GM18907 (cell line): ENCODE results near the gene PROSER2.
"Not testable (repeated sequence)": the region's sequence is repeated elsewhere in the genome, so short reads cannot be mapped to it uniquely, and the experiment has no call there.

Source experiments
- ATAC-seq: cut with Tn5 transposase; IDR thresholded peaks from one replicate; pipeline ENCODE4 v1.9.1; 2021; ENCODE audit warnings: mild to moderate bottlenecking, moderate library complexity; ENCODE audit not compliant: unreplicated experiment

The PROSER2 gene

DNA sequence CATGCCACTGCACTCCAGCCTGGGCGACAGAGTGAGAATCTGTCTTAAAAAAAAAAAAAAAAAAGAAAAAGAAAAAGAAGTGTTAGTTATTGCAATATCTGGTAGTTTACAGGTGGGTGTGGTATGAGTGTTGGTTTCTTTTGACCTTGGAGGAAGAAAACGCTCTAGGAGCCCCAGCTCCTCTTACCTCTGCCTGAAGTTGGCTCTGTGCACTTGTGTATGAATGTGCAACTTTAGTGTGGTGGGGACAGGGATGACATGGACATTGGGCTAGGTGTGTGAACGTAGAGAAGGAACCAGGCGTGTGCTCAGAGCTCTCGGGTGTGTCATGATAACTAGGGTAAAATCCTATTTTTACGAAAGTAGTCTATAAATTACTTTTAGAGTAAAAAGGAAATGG is 11.9 kb downstream of the PROSER2 start:
- ATAC-seq = no peak

DNA sequence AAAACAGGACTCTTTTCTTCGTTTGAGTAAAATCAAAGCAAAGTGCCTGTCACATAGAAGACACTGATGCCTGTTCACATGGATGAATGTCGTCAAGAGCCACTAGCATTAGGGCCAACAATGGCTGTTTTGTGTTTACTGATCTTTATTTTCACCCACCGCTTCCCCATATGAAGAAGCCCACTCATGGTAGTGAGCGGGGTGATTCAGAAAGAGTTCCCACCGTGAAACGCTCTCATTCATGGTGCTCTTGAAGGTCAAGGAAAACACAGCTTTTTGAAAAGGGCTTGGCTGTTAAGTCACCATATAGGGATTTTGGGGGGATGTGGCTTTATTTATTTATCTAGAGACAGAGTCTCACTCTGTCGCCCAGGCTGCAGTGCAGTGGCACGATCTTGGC is 12.5 kb downstream of the PROSER2 start:
- no peak for ATAC-seq

DNA sequence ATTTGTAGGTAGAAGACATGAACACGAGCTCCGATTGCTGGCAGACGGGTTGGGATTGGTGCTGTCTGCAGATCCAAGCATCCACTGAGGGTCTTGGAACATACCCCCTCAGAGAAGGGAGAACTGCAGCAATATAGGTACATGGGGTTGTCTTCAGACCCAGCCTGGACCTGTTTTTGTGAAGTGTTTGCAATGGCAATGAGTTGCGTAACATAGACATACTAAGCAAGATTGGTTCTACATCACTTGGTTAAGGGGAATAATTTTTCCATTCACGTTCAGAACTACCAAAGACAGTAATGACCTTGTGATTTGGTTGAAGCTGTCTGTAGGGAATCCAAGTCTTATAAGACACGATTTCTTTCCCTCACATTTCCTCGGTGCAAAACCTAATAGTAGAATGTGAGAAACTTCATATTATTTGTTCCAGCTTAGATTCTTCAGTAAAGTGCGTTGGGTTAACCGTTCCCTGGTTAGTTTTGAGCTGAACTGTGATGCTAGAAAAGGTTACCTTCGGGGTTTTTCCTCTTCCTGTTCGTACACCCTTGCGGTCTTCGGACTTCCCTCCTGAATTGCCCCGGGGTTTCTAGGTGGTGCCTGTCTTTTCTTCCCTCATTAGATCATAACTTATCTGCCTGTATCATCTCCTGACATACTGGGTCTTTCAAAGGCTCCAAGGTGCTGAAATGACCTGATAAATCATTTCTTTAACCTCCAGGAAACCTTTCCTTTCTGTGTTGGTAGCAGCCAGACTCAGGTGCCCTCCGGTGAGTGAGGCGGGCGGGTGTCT is 14.4 kb downstream of the PROSER2 start:
- ATAC-seq = no peak

DNA sequence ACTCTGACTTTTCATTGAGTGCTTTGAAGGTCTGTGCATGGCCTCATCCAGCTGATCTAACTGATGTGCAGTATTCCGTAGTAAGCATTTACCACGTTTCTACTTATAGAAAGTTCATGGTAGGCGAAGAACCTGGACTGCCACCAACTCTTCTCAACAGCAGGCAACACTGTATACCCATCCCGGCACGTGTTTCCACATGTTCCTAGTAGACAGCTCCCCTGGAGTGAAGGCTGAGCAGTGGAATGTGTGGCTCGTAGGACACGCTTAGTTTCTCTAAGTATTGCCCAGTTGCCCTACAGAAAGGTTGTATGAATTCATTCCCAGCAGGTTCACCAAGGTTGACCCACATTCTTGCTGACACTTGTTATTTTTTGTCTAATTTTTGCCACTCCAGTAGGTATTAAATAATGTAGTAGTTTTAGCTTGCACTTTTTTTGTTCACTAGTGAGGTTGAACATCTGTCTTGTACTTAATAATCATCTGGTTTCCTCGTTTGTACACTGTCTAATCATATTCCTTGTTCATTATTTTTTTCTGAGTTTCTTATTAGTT is 15.2 kb downstream of the PROSER2 start:
- no peak for ATAC-seq

GRCh38 chr10:11841375-11841774 is 18.2 kb downstream of the PROSER2 start:
- no peak for ATAC-seq

DNA sequence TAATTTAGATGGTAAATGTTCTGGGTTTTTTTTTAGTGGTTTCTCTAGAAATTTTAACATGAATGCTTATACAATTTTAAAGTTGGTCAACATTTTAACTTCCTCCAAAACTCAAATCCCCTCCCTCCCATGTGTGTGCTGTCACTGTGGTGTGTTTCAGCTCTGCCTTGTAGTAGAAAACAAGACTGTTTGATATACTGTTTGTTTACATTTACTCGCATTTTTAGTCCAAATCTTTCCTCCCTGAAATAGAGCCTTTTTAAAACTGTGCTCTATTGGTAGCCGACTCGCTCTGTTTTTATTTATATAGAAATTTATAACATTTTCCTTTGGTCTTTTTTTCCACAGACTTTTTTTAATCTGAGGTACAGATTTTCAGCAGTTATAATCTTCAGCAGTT is 19.3 kb downstream of the PROSER2 start:
- ATAC-seq = no peak

DNA sequence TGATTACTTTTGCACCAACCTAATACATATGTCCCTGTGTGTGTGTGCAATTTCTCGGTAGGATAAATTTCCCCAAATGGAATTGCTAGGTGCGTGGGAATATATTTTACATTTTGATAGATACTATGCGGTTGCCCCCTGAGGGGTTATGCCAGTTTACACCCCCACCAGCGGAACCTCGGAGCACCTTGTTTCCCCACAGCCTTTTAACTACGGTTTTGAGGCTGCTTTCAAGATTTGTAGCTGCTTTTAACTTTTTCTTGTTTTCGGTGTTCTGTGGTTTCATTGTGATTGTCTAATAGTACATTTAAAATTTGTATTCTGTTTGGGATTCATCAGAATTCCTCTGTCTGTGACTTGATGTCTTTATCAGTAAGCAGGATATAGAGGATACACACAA is 22.0 kb downstream of the PROSER2 start:
- no peak for ATAC-seq

DNA sequence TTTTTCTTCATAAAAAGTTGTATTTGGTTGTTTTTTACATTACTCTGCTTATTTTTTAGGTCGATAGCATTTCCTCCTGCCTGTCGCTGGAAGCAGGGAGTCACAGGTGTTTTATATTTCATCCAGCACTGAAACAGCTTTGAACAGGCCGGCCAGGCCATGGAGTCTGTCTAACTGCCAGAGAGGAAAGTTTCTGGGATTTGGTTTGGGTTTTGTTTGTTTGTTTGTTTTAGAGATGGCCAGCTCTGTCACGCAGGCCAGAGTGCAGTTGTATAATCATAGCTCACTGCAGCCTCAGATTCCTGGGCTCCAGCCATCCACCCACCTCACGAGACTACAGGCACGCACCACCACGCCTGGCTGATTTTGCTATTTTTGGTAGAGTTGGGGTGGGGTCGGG is 23.4 kb downstream of the PROSER2 start:
- no peak for ATAC-seq

- ATAC-seq = no peak
Observed at GRCh38 chr10:11849277-11849676, 26.1 kb downstream of the PROSER2 start.

DNA sequence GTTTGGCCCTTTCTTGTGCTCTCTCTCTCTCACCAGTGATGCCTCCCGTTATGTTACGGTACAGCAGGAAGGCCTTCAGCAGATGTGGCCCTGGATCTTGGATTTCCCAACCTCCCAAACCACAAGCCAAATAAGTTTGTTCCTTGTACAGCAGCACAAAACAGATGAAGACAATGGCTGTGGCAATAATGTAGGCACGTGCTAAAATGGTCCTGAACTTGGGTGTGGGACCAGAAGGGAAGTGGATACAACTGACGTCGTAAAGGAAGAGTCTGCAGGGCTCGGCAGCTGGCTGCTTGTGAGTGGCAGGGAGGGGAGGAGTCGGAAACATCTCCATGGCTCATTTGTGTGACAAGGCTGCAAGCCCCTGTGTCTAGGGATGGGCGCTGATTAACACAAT is 26.8 kb downstream of the PROSER2 start:
- no peak for ATAC-seq

GRCh38 chr10:11851910-11852309 is 28.8 kb downstream of the PROSER2 start:
- ATAC-seq = no peak

GRCh38 chr10:11852637-11853036 is 29.5 kb downstream of the PROSER2 start:
- ATAC-seq = not testable (repeated sequence)

DNA sequence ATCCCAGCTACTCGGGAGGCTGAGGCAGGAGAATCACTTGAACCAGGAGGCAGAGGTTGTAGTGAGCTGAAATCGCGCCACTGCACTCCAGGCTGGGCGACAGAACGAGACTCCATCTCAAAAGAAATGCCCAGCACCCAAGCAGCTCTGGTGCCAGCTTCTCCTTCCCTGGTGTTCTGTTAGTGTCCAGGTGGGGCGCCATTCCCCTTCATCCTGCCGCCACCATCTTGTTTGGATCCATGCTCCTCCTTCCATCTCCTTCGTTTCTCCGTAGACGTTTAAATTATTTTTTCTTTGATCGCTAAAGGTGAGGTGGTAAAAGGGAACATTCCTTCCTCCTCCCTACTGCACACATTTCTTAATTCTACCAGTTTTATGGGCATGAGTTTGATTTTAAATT is 30.3 kb downstream of the PROSER2 start:
- no peak for ATAC-seq

DNA sequence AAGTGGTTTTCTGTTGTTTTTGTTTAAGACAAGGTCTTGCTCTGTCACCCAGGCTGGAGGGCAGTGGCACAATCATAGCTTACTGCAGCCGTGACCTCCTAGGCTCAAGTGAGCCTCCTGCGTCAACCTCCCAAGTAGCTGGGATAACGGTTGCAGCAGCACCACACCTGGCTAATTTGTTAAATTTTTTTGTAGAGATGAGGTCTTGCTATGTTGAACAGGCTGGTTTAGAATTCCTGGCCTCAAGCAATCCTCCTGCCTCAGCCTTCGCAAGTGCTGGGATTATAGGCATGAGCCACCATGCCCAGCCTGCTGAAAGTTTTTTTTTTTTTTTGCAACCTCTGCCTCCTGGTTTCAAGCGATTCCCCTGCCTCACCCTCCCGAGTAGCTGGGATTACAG is 31.1 kb downstream of the PROSER2 start:
- ATAC-seq = no peak

DNA sequence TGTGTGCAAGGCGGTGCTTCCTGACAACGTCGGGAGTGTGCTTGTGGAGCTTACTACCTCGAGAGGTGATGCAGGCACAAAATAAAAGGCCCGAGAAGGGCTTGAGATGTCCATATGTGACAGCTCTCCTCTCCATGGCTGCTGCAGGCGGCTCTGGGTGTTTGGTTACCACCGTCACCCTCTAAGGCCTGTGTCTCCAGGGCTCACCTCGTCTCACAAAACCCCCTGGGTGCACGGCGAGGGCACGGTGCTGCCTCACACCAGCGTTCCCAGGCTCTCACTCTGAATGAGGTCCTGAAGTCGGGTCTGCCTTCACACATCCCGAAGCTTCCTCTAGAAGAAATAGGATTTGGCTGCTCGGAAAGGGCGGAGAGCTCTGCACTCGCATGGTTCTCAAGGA is 32.9 kb downstream of the PROSER2 start:
- ATAC-seq = no peak

DNA sequence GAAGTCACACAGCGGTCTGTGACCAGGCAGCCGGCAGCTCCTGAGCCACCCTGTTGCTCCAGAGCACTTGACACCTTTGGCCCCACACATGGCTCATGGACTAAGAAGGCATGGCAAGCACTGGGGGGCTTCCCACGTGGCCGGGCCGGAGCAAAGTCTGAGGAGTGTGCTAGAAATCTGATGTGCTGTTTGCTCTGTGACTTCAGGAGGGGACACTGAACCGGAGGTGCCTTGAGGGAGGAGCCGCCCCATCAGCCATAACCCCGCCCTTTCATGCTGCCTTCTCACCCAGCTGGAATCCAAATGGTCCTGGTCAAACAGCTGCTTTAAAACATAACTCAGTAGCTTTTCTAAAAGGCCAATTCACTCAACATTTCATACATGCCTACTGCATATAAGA is 33.5 kb downstream of the PROSER2 start:
- ATAC-seq = no peak

DNA sequence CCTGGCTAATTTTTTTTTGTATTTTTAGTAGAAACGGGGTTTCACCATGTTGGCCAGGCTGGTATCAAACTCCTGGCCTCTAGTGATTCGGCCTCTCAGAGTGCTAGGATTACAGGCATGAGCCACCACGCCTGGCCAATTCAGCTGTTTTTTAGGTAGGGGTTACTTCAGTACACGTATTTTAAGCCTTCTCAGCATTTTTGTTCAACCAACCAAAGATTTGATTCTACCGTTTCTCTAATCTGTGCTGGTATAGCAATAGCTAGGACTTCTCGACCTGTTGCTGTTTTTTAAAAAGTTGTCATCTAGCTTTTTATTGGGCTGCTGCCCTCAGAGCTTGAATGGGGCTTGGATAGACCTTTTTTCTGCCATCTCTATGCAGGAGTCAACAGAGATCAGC is 34.9 kb downstream of the PROSER2 start:
- ATAC-seq = no peak

GRCh38 chr10:11861341-11861740 is 38.2 kb downstream of the PROSER2 start:
- ATAC-seq = no peak

DNA sequence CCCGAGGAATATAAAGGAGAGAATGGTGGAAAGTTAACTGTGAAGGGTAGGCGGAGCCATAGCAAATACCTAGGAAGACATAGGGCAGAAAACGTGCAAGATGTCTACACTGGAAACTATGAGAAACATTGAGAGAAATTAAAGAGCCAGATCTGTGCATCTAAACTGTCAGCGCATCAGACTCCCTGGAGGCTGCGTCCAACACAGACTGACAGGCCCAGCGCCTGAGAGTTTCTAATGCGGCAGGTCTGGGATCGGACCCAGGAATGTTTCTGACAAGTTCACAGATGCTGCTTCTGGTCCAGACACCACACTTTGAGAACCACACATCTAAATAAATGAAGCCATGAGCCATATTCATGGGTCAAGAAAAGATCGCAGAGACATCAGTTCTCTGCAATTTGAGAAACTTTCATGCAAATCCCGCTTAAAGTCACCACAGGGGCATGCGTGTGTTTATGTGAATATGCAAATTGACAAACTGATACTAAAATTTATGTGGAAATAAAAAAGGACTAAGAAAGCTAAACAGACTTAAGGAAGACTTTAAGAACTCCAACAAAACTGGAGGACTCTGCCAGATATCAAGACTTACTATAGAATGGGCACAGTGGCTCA is 38.8 kb downstream of the PROSER2 start:
- no peak for ATAC-seq

GRCh38 chr10:11863353-11864109 is 40.4 kb downstream of the PROSER2 start:
- peak; percentile 95 for ATAC-seq

DNA sequence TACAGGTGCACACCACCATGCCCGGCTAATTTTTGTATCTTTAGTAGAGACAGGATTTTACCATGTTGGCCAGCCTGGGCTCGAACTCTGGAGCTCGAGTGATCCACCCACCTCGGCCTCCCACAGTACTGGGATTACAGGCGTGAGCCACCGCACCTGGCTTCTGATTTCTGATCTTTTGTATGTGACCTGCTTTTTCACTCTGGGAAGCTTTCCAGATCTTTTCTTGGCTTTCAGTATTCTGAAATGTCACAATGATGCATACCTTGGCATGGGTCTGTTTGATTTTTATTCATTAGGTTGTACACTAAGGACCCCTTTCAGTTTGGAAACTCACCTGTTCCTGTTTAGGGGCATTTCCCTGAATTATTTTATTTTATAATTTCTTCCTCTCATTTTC is 41.6 kb downstream of the PROSER2 start:
- no peak for ATAC-seq

DNA sequence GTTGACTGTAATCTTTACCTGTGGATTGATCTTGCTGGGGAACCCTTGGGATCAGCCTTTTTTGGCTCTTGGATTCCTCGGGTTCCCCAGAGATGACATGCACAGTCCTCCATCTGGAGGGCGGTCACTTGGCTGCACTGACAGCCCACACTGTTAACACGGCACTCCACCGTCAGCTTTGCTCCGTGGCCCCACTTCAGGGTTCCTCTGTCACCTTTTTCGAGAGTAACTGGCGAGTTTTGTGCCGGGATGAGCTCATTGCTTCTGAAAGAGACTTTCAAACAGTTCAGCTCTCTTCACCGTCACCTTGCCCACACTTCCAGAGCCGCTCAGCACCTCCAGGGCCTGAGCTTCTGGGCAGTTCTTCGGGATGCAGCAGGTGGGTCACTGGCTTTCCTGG is 42.4 kb downstream of the PROSER2 start:
- no peak for ATAC-seq
